Neural progenitor cell (in vitro differentiated cells): ENCODE results near the gene DNAJC1.

ENCODE experiments used
- CTCF ChIP-seq: fragments of 200-600 bp; sonication (generic); IDR thresholded peaks from 2 replicates; pipeline ENCODE4 v1.5.1; 2017; ENCODE audit warnings: antibody characterized with exemption, mild to moderate bottlenecking
- EZH2 ChIP-seq: fragments of 200-600 bp; sonication (generic); IDR thresholded peaks from 2 replicates; pipeline ENCODE4 v1.6.1; 2017; ENCODE audit warnings: antibody characterized with exemption, mild to moderate bottlenecking, moderate library complexity
- EZH2phosphoT487 ChIP-seq: fragments of 200-600 bp; sonication (generic); IDR thresholded peaks from 2 replicates; pipeline ENCODE4 v1.6.1; 2017; ENCODE audit warnings: antibody characterized with exemption

DNA sequence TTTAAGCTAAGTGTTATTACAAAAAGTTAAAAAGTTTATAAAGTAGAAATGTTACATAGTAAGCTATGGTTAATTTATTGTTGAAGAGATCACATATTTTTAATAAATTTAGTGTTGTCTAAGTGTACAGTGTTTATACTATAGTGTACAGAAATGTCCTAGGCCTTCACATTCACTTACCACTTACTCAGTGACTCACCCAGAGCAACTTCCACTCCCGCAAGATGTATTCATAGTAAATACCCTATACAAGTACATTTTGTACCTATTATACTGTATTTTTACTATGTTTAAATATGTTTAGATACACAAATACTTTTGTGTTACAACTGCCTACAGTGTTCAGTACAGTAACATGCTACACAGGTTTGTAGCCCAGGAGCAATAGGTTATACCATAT lies 69.2 kb downstream of the DNAJC1 start:
- TF ChIP-seq CTCF (no peak), EZH2 (no peak), EZH2phosphoT487 (no peak)
